Natural killer cell (primary cell): ENCODE measurements around the gene PPP2R2D. TPM values are rescaled to one million over a fixed set of nuclear protein-coding genes. Genes with fewer than 3 reads are reported as not detected.

Experiments
- ATAC-seq, 3 donors: fragments of 150-1000 bp in 2 of 3; fragments of 200-7000 bp in 1 of 3; cut with Tn5 transposase; 1 replicate in 1 of 3; 2 replicates in 2 of 3; pipeline ENCODE4 v1.10.0; 2021; ENCODE audit warnings: mild to moderate bottlenecking in 2 of 3, moderate library complexity in 2 of 3
- DNase-seq, 2 donors: peaks; one replicate each; pipeline versions ENCODE4 v3.0.0 to v3.0.0-alpha.2; 2013 to 2021; ENCODE audit warnings: mixed read lengths in 1 of 2
- H3K27ac ChIP-seq: one replicate; pipeline ENCODE4 v1.5.1; 2013; ENCODE audit warnings: mild to moderate bottlenecking, low read length
- H3K27me3 ChIP-seq: one replicate; pipeline ENCODE4 v1.6.1; 2013; ENCODE audit warnings: low read length; ENCODE audit not compliant: control insufficient read depth, insufficient read depth
- H3K36me3 ChIP-seq: one replicate; pipeline ENCODE4 v1.6.1; 2013; ENCODE audit warnings: low read length; ENCODE audit not compliant: control insufficient read depth, insufficient read depth
- H3K4me1 ChIP-seq: one replicate; pipeline ENCODE4 v1.6.1; 2013; ENCODE audit warnings: low read length; ENCODE audit not compliant: control insufficient read depth, insufficient read depth
- H3K4me3 ChIP-seq: one replicate; pipeline ENCODE4 v1.5.1; 2013; ENCODE audit warnings: low read length
- H3K9me3 ChIP-seq: one replicate; pipeline ENCODE4 v1.6.1; 2013; ENCODE audit warnings: low read length; ENCODE audit not compliant: control insufficient read depth, insufficient read depth
- H3K27ac Mint-ChIP-seq, 2 donors: one replicate each; pipeline ENCODE4 v1.8.0; 2022; ENCODE audit warnings: mild to moderate bottlenecking in 2 of 2, mixed read lengths in 2 of 2, moderate library complexity in 1 of 2
- H3K27me3 Mint-ChIP-seq, 2 donors: one replicate each; pipeline ENCODE4 v1.8.0; 2022; ENCODE audit warnings: low read depth in 2 of 2, mixed read lengths in 2 of 2
- H3K36me3 Mint-ChIP-seq: one replicate; pipeline ENCODE4 v1.8.0; 2022; ENCODE audit warnings: mixed read lengths
- H3K4me1 Mint-ChIP-seq, 2 donors: one replicate each; pipeline ENCODE4 v1.8.0; 2022; ENCODE audit warnings: mixed read lengths in 2 of 2
- H3K4me3 Mint-ChIP-seq: one replicate; pipeline ENCODE4 v1.8.0; 2022; ENCODE audit warnings: mild to moderate bottlenecking, moderate library complexity, mixed read lengths
- H3K9me3 Mint-ChIP-seq, 2 donors: one replicate each; pipeline ENCODE4 v1.8.0; 2022; ENCODE audit warnings: mixed read lengths in 2 of 2
- WGBS: methylation state at CpG from one replicate; pipeline ENCODE4 v1.1.7; 2013; ENCODE audit warnings: missing lambda C conversion rate; ENCODE audit not compliant: insufficient coverage; 5-methylcytosine and 5-hydroxymethylcytosine counted together
- intact Hi-C: fragments of 100-400 bp; cut with micrococcal nuclease; formaldehyde crosslinking; loops from one replicate; pipeline ENCODE4 v1.14.2; 2022
- total RNA-seq, 4 donors: library from RNA; stranded (reverse); fragments of 120-200 nt in 1 of 4; gene quantifications; one replicate each; pipeline versions ENCODE4 v1.2.3 to v1.2.4, GENCODE V29; 2013 to 2022
- TF ChIP-seq, protein P1 (sequence below): fragments of 200-600 bp; IDR thresholded peaks from one replicate; pipeline ENCODE4 v1.8.0; 2022; ENCODE audit warnings: antibody characterized with exemption

PPP2R2D gene
- total RNA-seq, 3 donors from 2014 or later (not counting 1 experiment from before 2014, with no cell fraction given), result 28.6 to 39.8 (median 35.8) TPM

DNA sequence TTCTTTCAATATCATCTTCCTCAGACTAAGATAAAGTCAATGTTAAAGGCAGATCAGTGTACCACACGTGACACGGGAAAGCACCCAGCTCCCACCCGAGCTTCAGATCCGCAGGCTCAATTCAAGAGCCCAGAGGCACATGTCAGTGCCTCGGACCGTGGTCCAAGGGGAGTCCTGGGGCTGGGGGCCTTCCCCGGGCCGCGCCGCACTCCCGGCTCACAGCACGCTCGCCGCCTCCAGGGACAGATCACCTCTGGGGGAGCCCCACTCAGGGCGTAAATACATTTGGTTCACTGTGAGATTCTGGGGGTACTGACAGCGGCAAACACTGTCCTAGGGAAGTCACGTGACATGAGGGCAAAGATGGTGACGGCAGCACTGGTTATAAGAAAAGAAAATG is 70.1 kb downstream of the PPP2R2D start:
- Mint-ChIP-seq H3K9me3 (no peaks in the 10 kb centered on the region), H3K4me3 (peak overlapping the region; percentile 13), H3K36me3 (no peaks in the 10 kb centered on the region), H3K27me3 (no peaks in the 10 kb centered on the region), H3K27ac (no peak overlapping the region), H3K4me1 (peaks cover 34 to 43% of the 10 kb centered on the region in 2 donors)
- 98% methylated on average over 18 of the region's 18 CpGs for WGBS
- TF ChIP-seq, protein P1, sequence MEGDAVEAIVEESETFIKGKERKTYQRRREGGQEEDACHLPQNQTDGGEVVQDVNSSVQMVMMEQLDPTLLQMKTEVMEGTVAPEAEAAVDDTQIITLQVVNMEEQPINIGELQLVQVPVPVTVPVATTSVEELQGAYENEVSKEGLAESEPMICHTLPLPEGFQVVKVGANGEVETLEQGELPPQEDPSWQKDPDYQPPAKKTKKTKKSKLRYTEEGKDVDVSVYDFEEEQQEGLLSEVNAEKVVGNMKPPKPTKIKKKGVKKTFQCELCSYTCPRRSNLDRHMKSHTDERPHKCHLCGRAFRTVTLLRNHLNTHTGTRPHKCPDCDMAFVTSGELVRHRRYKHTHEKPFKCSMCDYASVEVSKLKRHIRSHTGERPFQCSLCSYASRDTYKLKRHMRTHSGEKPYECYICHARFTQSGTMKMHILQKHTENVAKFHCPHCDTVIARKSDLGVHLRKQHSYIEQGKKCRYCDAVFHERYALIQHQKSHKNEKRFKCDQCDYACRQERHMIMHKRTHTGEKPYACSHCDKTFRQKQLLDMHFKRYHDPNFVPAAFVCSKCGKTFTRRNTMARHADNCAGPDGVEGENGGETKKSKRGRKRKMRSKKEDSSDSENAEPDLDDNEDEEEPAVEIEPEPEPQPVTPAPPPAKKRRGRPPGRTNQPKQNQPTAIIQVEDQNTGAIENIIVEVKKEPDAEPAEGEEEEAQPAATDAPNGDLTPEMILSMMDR, result no peak
- DNase-seq, result no peak
- no peak overlapping the region for H3K4me3 ChIP-seq
- no peaks in the 10 kb centered on the region for H3K27me3 ChIP-seq
- H3K36me3 ChIP-seq, result peaks cover 16% of the 10 kb centered on the region
- H3K9me3 ChIP-seq, result no peaks in the 10 kb centered on the region
- peaks cover 23% of the 10 kb centered on the region for H3K4me1 ChIP-seq
- H3K27ac ChIP-seq, result no peak overlapping the region
- no peak for ATAC-seq
- intact Hi-C loops, result no loop called here

DNA sequence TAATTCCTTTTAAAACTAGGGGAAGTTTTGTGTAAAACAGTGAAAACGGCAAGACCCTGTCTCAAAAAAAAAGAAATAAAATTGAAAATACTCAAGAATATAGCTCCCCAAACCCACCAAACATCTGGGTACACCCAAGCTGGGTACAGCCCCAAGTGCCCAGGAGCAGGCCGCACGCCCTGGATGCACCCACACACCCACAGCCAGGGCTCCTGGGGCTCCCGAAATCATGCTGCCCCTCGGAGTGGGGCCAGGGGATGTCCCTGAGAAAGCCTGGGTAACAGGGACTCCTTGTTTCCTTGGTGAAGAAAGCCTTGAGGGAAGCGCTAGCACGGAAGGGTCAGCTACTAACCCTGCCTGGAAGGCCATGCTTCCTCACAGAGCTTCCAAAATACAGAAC is 70.8 kb downstream of the PPP2R2D start:
- peaks cover 16% of the 10 kb centered on the region for H3K36me3 ChIP-seq
- Mint-ChIP-seq H3K4me3 (no peak overlapping the region), H3K27ac (no peak overlapping the region), H3K4me1 (peaks cover 40 to 50% of the 10 kb centered on the region in 2 donors), H3K36me3 (no peaks in the 10 kb centered on the region), H3K9me3 (no peaks in the 10 kb centered on the region), H3K27me3 (no peaks in the 10 kb centered on the region)
- H3K4me1 ChIP-seq, result peaks cover 22% of the 10 kb centered on the region
- H3K9me3 ChIP-seq, result no peaks in the 10 kb centered on the region
- DNase-seq, result no peak
- no peak for ATAC-seq
- no peaks in the 10 kb centered on the region for H3K27me3 ChIP-seq
- intact Hi-C loops, result no loop called here
- H3K4me3 ChIP-seq, result no peak overlapping the region
- WGBS, result over 99% methylated on average over 6 of the region's 7 CpGs
- TF ChIP-seq, protein P1, result no peak
- H3K27ac ChIP-seq, result no peak overlapping the region

DNA sequence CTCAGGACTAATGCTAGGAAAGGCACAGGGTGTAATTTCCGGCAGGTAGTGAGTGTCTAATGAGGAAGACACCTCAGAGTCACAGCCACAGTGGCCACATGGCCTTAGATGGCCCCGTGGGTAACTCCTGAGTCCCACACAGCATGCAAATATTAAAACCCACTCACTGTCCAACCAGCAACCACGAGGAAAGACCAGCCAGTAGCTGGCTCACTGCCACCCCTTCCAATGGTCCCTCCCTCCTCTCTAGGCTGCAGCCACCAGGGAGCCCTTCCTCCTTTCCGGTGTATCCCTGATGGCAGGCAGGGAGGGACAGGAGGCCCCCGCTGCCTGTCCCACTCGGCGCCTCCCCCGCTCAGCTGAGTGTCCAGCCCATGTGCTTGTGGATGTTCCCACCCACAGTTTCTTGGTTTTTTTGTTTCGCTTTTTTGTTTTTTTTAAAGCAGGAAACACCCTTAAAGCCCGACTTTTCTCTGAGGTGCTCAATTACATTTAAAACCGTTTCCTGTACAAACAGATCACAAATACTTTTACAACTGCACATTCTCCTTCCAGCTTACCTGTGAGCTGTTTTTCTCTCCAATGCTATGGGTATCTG is 71.8 kb downstream of the PPP2R2D start:
- Mint-ChIP-seq H3K27me3 (no peaks in the 10 kb centered on the region), H3K36me3 (no peaks in the 10 kb centered on the region), H3K4me1 (peaks cover 40 to 55% of the 10 kb centered on the region in 2 donors), H3K4me3 (peak overlapping the region; percentile 79), H3K9me3 (no peaks in the 10 kb centered on the region), H3K27ac (peak overlapping the region; percentile 81 to 87)
- DNase-seq (peak in 1 of 2 donors; percentile 69), ATAC-seq (peak; percentile 48 to 76 (median 74))
- no peak overlapping the region for H3K4me3 ChIP-seq
- H3K27me3 ChIP-seq, result no peaks in the 10 kb centered on the region
- intact Hi-C loops, result no loop called here
- 41% methylated on average over 11 of the region's 11 CpGs for WGBS
- H3K27ac ChIP-seq, result peak overlapping the region; percentile 21
- peaks cover 14% of the 10 kb centered on the region for H3K36me3 ChIP-seq
- peaks cover 22% of the 10 kb centered on the region for H3K4me1 ChIP-seq
- no peaks in the 10 kb centered on the region for H3K9me3 ChIP-seq
- TF ChIP-seq, protein P1, result no peak
